Transverse colon (tissue), 4 donors: ENCODE data around the gene SCAMP1.

ENCODE experiments used
- EP300 ChIP-seq: sonication (generic); formaldehyde crosslinking; IDR thresholded peaks from one replicate; pipeline ENCODE4 v1.6.1; 2017; ENCODE audit warnings: antibody characterized with exemption, low read depth
- POLR2A ChIP-seq: fragments of 450-650 bp; IDR thresholded peaks from one replicate; pipeline ENCODE4 v1.6.1; 2016; ENCODE audit warnings: antibody characterized with exemption, mild to moderate bottlenecking, moderate library complexity
- POLR2AphosphoS5 ChIP-seq, 3 donors: sonication (generic); formaldehyde crosslinking; IDR thresholded peaks; one replicate each; pipeline ENCODE4 v1.6.1; 2016; ENCODE audit warnings: antibody characterized with exemption in 3 of 3
- TF ChIP-seq, protein P1 (sequence below), 5 experiments: fragments of 200-600 bp in 3 of 5; fragments of 450-650 bp in 2 of 5; sonication (generic) in 3 of 5; IDR thresholded peaks; 1 replicate in 2 of 5; 2 replicates in 3 of 5; pipeline ENCODE4 v1.5.1; 2016 to 2017; ENCODE audit warnings: antibody characterized with exemption in 5 of 5, inconsistent platforms in 3 of 5, mild to moderate bottlenecking in 2 of 5, moderate library complexity in 1 of 5

DNA sequence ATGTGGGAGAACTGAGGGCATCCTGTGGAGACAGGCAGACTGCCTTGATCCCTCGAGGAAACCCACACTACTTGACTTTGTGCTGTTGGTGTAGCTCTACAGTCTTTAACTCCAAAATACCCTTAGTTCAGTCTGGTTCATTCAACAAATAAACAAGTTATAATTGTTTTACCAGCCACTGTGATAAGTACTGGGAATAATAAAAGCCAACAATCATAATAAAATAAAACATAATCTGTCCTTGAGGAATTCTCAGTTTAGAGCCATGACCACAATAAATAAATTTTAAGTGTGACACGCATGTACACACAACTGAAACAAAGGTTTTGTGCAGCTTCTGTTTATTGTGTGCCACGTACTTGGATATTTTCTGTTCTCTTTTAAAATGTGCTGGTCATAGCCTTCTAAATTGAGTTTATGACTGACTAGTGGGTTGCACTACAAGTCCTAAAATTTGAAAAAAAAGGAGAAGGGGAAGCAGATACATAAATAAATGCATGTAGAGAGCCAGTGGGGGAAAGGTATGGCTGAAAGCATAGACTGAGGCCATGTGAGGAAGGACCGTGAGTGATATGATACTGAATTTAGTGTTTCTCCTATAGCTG is 6.2 kb upstream of the SCAMP1 start:
- TF ChIP-seq, protein P1, sequence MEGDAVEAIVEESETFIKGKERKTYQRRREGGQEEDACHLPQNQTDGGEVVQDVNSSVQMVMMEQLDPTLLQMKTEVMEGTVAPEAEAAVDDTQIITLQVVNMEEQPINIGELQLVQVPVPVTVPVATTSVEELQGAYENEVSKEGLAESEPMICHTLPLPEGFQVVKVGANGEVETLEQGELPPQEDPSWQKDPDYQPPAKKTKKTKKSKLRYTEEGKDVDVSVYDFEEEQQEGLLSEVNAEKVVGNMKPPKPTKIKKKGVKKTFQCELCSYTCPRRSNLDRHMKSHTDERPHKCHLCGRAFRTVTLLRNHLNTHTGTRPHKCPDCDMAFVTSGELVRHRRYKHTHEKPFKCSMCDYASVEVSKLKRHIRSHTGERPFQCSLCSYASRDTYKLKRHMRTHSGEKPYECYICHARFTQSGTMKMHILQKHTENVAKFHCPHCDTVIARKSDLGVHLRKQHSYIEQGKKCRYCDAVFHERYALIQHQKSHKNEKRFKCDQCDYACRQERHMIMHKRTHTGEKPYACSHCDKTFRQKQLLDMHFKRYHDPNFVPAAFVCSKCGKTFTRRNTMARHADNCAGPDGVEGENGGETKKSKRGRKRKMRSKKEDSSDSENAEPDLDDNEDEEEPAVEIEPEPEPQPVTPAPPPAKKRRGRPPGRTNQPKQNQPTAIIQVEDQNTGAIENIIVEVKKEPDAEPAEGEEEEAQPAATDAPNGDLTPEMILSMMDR (IDR thresholded peaks at IDR 0.05), result no peak
- TF ChIP-seq POLR2A (no peak), POLR2AphosphoS5 (IDR thresholded peaks at IDR 0.05) (no peak), EP300 (no peak)
